Suprapubic skin (tissue), 3 donors: ENCODE measurements around the gene P2RX7.

Source experiments
- CTCF ChIP-seq, 2 donors: fragments of 200-600 bp in 1 of 2; fragments of 450-650 bp in 1 of 2; sonication (generic) in 1 of 2; IDR thresholded peaks; one replicate each; pipeline ENCODE4 v1.5.1; 2016 to 2019; ENCODE audit warnings: antibody characterized with exemption in 2 of 2, mild to moderate bottlenecking in 1 of 2, moderate library complexity in 1 of 2
- POLR2AphosphoS5 ChIP-seq, 3 donors: sonication (generic); formaldehyde crosslinking; IDR thresholded peaks; one replicate each; pipeline ENCODE4 v1.6.1; 2017; ENCODE audit warnings: antibody characterized with exemption in 3 of 3

- TF ChIP-seq CTCF (IDR thresholded peaks at IDR 0.05) (no peak), POLR2AphosphoS5 (IDR thresholded peaks at IDR 0.05) (no peak)
Measured at GRCh38 chr12:121127501-121127900, 5.2 kb upstream of the P2RX7 start.
